ENCODE results near the gene P3H4.

The P3H4 gene

GRCh38 chr17:41772218-41772585, 39.5 kb downstream of the P3H4 start:
- DNase-seq (ENCODE audit: low spot score), result no peak

- DNase-seq (ENCODE audit: low spot score), result no peak
Observed at GRCh38 chr17:41771389-41772206, 40.2 kb downstream of the P3H4 start.

- DNase-seq (ENCODE audit: low spot score), result no peak
Observed at GRCh38 chr17:41769985-41770384, 41.8 kb downstream of the P3H4 start.

- DNase-seq (ENCODE audit: low spot score), result no peak
Observed at GRCh38 chr17:41769346-41769862, 42.3 kb downstream of the P3H4 start.

- no peak for DNase-seq (ENCODE audit: low spot score)
Observed at GRCh38 chr17:41768682-41769288, 43.0 kb downstream of the P3H4 start.

- DNase-seq (ENCODE audit: low spot score), result no peak
Observed at GRCh38 chr17:41767324-41768042, 44.3 kb downstream of the P3H4 start.

- no peak for DNase-seq (ENCODE audit: low spot score)
Observed at GRCh38 chr17:41766135-41766534, 45.6 kb downstream of the P3H4 start.

- DNase-seq (ENCODE audit: low spot score), result no peak
Observed at GRCh38 chr17:41763327-41763726, 48.4 kb downstream of the P3H4 start.

GRCh38 chr17:41762841-41763240, 48.9 kb downstream of the P3H4 start:
- DNase-seq (ENCODE audit: low spot score), result no peak

- no peak for DNase-seq (ENCODE audit: low spot score)
Observed at GRCh38 chr17:41762391-41762790, 49.4 kb downstream of the P3H4 start.

- no peak for DNase-seq (ENCODE audit: low spot score)
Observed at GRCh38 chr17:41760878-41761277, 50.9 kb downstream of the P3H4 start.

- DNase-seq (ENCODE audit: low spot score), result no peak
Observed at GRCh38 chr17:41758601-41759000, 53.1 kb downstream of the P3H4 start.

- no peak for DNase-seq (ENCODE audit: low spot score)
Observed at GRCh38 chr17:41754066-41754465, 57.7 kb downstream of the P3H4 start.
